ENCODE measurements around the gene SLC16A6. TPM values are rescaled to one million over a fixed set of nuclear protein-coding genes. Genes with fewer than 3 reads are reported as not detected.

Gene SLC16A6
- total RNA-seq (2022; extraction: Qiagen RNA extraction; ENCODE audit: low read depth) = 0.19 to 0.47 TPM (median 0.38 TPM) in 5 replicates

GRCh38 chr17:68290955-68291835, at the start of gene SLC16A6, which contains the start of gene ARSG:
TSS of gene SLC16A6 (minus strand) at chr17:68291127. CDS start at chr17:68278320, 12,807 bp downstream.
TSS of gene ARSG (plus strand) at chr17:68291495. CDS start at chr17:68307494, 15,999 bp downstream.

GRCh38 chr17:68247445-68248198, 43.3 kb downstream of the SLC16A6 start, which contains the start of gene AMZ2:
TSS of gene AMZ2 (plus strand) at chr17:68248043. CDS start at chr17:68250188, 2,145 bp downstream.

Other genes starting within 250 kb of the SLC16A6 start
- 107 to 123 TPM (median 110 TPM) in 5 replicates for gene AMZ2, start 43.1 kb downstream of the SLC16A6 start, total RNA-seq (2022; extraction: Qiagen RNA extraction; ENCODE audit: low read depth)
- gene ARSG, start 368 bp upstream of the SLC16A6 start, total RNA-seq (2022; extraction: Qiagen RNA extraction; ENCODE audit: low read depth) = 1.5 to 2.1 TPM (median 1.7 TPM) in 5 replicates
- 10.3 to 14.8 TPM (median 11.8 TPM) in 5 replicates for gene WIPI1, start 166.4 kb upstream of the SLC16A6 start, total RNA-seq (2022; extraction: Qiagen RNA extraction; ENCODE audit: low read depth)
- gene PRKAR1A, start 221.3 kb upstream of the SLC16A6 start, total RNA-seq (2022; extraction: Qiagen RNA extraction; ENCODE audit: low read depth) = 123 to 168 TPM (median 166 TPM) in 5 replicates